H1 (cell line): Measurements from ENCODE around the gene CTDP1. TPM values are rescaled to one million over a fixed set of nuclear protein-coding genes. Genes with fewer than 3 reads are reported as not detected.

Source experiments
- CEBPB ChIP-seq: IDR thresholded peaks from 2 replicates; pipeline ENCODE4 v1.6.1; 2012; ENCODE audit warnings: low read depth, low read length
- GTF2F1 ChIP-seq: IDR thresholded peaks from 2 replicates; pipeline ENCODE4 v1.6.1; 2012; ENCODE audit warnings: low read depth, low read length, improper control_type of control experiment, borderline replicate concordance
- SRF ChIP-seq: IDR thresholded peaks from 2 replicates; pipeline ENCODE4 v1.6.1; 2011; ENCODE audit warnings: mild to moderate bottlenecking, low read depth, low read length, moderate library complexity
- polyA plus RNA-seq, 7 experiments: library from polyadenylated mRNA; depleted of rRNA in 3 of 7; stranded (reverse) in 5 of 7; unstranded in 2 of 7; fragments of >200 nt in 5 of 7; fragments of 200-250 nt in 2 of 7; gene quantifications; 1 replicate in 5 of 7; 2 replicates in 1 of 7; 4 replicates in 1 of 7; pipeline versions ENCODE4 v1.2.1 to v1.2.3, GENCODE V29; 2011 to 2013; ENCODE audit warnings: missing spikeins in 2 of 7, mixed read lengths in 2 of 7
- total RNA-seq: library from RNA; stranded (reverse); fragmentation: NEBNext Ultra II Directional; extraction: Animal tissue kit (Norgen Biotek cat#: 25700); gene quantifications from 2 replicates; pipeline ENCODE4 v1.2.1, GENCODE V29; 2021
- TF ChIP-seq, protein P1 (sequence below), 3 experiments: IDR thresholded peaks; 1 replicate in 2 of 3; 2 replicates in 1 of 3; pipeline versions ENCODE4 v1.5.1 to v1.6.1; 2011; ENCODE audit warnings: low read length in 3 of 3, mild to moderate bottlenecking in 3 of 3, inconsistent platforms in 2 of 3, low read depth in 1 of 3, moderate library complexity in 1 of 3; ENCODE audit not compliant: insufficient read depth in 1 of 3; ENCODE audit errors: control extremely low read depth in 1 of 3

CTDP1 gene
- total and polyA plus RNA-seq, 2 of the 8 experiments (the other 6 are each of a cell fraction or from before 2014, with no cell fraction given), result 16.6 to 37.0 TPM

DNA sequence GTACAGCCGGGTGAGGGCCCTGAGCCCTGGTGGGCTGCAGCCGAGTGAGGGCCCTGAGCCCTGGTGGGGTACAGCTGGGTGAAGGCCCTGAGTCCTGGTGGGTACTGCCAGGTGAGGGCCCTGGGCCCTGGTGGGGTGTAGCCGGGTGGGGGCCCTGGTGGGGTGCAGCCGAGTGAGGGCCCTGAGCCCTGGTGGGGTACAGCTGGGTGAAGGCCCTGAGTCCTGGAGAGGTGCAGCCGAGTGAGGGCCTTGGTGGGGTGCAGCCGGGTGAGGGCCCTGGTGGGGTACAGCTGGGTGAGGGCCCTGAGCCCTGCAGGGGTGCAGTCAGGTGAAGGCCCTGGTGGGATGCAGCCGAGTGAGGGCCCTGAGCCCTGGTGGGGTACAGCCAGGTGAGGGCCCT is 37.5 kb downstream of the CTDP1 start (continued):
- TF ChIP-seq CEBPB (no peak), GTF2F1 (no peak), SRF (no peak)
- TF ChIP-seq, protein P1, sequence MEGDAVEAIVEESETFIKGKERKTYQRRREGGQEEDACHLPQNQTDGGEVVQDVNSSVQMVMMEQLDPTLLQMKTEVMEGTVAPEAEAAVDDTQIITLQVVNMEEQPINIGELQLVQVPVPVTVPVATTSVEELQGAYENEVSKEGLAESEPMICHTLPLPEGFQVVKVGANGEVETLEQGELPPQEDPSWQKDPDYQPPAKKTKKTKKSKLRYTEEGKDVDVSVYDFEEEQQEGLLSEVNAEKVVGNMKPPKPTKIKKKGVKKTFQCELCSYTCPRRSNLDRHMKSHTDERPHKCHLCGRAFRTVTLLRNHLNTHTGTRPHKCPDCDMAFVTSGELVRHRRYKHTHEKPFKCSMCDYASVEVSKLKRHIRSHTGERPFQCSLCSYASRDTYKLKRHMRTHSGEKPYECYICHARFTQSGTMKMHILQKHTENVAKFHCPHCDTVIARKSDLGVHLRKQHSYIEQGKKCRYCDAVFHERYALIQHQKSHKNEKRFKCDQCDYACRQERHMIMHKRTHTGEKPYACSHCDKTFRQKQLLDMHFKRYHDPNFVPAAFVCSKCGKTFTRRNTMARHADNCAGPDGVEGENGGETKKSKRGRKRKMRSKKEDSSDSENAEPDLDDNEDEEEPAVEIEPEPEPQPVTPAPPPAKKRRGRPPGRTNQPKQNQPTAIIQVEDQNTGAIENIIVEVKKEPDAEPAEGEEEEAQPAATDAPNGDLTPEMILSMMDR (IDR thresholded peaks at IDR 0.05; ENCODE audit: control extremely low read depth in 1 of 3, insufficient read depth in 1 of 3, low read depth in 1 of 3, low read length in 3 of 3), result no peak
